ENCODE data around the gene ELOVL1. TPM values are rescaled to one million over a fixed set of nuclear protein-coding genes. Genes with fewer than 3 reads are reported as not detected.
"Not testable (repeated sequence)": the region's sequence is repeated elsewhere in the genome, so short reads cannot be mapped to it uniquely, and the experiment has no call there.

Gene ELOVL1
- total RNA-seq, 1 donor from 2014 or later = 39.9 TPM

DNA sequence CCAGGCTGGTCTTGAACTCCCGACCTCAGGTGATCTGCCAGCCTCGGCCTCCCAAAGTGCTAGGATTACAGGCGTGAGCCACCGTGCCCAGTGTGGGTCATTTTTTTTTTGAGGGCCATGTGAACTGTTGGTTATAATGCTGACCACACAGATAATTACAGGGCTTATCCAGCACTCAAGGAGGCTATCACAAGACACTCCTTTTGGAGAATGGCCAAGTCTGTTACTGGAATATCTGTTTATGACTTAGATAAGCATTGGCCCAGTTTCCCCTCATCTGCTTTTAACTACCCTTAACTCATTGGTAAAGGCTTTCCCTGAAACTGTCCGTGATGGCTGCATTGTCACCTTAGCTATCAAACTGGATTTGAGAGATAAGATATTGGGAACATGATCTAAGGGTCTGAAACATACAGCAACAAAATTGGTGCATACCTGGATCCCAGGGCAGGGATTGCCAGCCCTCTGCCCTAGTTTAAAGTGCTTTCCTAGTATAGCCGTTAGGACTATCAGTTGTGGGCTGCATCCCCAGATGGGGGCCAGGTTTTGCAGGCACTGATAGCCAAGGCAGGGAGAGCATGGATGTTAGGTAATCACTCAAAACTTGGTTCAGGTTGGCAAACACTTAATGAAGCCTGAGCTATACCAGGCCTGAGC lies 37.5 kb upstream of the ELOVL1 start:
- no peak for DNase-seq (ENCODE audit: low spot score in 2 of 2)
- no peaks in the 10 kb centered on the region for H3K9me3 ChIP-seq
- H3K36me3 ChIP-seq = peaks cover 59 to 60% of the 10 kb centered on the region in 2 donors
- intact Hi-C loops (cut with DNase I) = no loop called here
- no peak overlapping the region for H3K4me3 ChIP-seq
- no peaks in the 10 kb centered on the region for H3K27me3 ChIP-seq
- no peak overlapping the region for H3K27ac ChIP-seq
- TF ChIP-seq, protein P1, sequence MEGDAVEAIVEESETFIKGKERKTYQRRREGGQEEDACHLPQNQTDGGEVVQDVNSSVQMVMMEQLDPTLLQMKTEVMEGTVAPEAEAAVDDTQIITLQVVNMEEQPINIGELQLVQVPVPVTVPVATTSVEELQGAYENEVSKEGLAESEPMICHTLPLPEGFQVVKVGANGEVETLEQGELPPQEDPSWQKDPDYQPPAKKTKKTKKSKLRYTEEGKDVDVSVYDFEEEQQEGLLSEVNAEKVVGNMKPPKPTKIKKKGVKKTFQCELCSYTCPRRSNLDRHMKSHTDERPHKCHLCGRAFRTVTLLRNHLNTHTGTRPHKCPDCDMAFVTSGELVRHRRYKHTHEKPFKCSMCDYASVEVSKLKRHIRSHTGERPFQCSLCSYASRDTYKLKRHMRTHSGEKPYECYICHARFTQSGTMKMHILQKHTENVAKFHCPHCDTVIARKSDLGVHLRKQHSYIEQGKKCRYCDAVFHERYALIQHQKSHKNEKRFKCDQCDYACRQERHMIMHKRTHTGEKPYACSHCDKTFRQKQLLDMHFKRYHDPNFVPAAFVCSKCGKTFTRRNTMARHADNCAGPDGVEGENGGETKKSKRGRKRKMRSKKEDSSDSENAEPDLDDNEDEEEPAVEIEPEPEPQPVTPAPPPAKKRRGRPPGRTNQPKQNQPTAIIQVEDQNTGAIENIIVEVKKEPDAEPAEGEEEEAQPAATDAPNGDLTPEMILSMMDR (IDR thresholded peaks at IDR 0.05) = no peak
- no peaks in the 10 kb centered on the region for H3K4me1 ChIP-seq

DNA sequence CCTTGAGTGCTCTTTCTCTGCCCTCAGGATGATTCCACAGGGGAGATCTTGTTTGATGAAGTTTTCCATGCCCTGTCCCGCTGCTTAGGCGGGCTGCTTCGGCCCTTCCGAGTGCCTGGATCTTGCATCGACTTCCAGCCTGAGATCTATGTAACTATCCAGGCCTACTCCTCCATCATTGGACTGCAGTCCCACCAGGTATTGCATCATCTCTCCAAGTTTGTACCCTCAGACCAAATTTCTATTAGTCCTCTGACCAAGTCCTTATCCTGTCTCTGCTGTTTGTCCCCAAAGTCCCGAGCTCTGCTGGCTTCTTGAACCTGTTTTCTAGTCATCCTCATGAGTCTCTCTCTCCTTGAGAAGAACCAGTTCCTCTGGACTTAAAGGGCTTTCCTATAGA lies 36.5 kb upstream of the ELOVL1 start:
- no peak overlapping the region for H3K27ac ChIP-seq
- peaks cover 54 to 59% of the 10 kb centered on the region in 2 donors for H3K36me3 ChIP-seq
- no peak overlapping the region for H3K4me3 ChIP-seq
- intact Hi-C loops (cut with DNase I) = no loop called here
- TF ChIP-seq, protein P1 (IDR thresholded peaks at IDR 0.05) = no peak
- H3K27me3 ChIP-seq = no peaks in the 10 kb centered on the region
- no peaks in the 10 kb centered on the region for H3K9me3 ChIP-seq
- no peak for DNase-seq (ENCODE audit: low spot score in 2 of 2)
- H3K4me1 ChIP-seq = no peaks in the 10 kb centered on the region

DNA sequence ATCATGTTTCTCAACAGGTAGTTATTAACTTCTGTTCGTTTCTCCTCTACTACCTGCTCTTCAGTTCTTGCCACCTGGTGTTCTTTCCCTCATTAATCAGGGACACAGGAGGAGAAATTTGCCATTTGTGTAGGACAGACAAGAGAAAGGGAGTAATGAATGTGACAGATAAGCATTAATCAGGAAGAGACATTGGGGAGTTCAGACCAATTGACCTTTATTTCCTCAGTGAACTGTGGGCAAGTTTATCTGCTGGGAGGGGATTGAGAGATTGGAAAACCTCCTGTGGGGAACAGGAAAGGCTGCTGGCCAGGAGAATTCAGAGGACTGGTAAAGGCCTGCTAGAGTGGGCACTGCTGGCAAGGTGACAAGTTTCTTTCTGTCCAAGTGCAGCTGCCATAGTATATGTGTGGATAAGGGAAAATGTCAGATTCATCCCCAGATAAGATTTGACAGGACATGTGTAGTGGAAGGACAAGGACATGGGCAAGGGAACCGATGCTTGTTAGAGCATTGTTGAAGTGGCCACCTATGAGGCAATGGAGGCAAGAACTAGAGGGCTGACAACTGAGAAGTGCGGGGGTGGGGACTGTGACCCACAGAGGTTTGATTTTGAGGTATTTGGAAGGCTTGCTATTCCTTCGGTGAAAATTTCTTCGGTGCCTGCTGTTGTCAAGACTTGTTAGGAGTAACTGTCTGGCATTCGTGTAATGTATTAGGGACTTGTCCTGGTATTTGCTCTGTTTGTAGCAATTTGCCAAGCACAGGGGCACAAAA lies 34.5 kb upstream of the ELOVL1 start:
- Histone ChIP-seq H3K4me3 (no peak overlapping the region), H3K9me3 (no peaks in the 10 kb centered on the region), H3K27me3 (no peaks in the 10 kb centered on the region), H3K27ac (no peak overlapping the region), H3K4me1 (no peaks in the 10 kb centered on the region), H3K36me3 (peaks cover 43% of the 10 kb centered on the region in 2 donors)
- TF ChIP-seq, protein P1 (IDR thresholded peaks at IDR 0.05) = no peak
- no peak for DNase-seq (ENCODE audit: low spot score in 2 of 2)
- intact Hi-C loops (cut with DNase I) = no loop called here

DNA sequence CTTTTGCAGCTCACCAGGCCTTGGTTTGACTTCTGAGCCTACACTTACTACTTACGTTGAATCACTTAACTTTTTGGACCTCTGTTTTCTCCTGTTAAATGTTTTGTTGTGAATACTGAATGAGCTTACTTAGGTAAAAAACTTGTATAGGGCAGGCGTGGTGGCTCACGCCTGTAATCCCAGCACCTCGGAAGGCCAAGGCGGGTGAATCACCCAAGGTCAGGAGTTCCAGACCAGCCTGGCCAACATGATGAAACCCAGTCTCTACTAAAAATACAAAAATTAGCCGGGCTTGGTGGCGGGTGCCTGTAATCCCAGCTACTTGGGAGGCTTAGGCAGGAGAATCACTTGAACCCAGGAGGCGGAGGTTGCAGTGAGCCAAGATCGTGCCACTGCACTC lies 32.6 kb upstream of the ELOVL1 start:
- intact Hi-C loops (cut with DNase I); DNase-seq (ENCODE audit: low spot score in 2 of 2); H3K27ac ChIP-seq; H3K4me1 ChIP-seq; H3K9me3 ChIP-seq; H3K27me3 ChIP-seq; H3K4me3 ChIP-seq: not testable (repeated sequence)
- H3K36me3 ChIP-seq = peaks cover 24 to 30% of the 10 kb centered on the region in 2 donors

DNA sequence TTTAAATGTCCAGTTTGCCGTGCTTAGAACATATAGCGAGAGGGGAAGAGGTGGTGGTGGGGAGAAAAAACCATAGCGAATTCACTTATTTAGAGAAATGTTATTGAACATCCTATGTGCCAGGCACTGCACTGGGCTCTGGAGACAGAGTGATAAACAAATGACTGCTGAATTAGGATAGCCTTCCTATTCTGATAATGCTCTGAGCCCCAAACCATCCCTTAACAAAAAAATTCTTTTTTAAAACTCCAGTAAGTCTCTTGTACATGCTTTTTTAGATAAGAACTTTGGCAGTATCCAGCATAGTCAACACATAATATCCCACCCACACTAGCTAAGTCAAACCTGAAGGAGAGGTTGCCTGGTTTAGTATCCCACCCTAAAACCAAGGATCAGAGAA lies 30.4 kb upstream of the ELOVL1 start:
- TF ChIP-seq, protein P1 (IDR thresholded peaks at IDR 0.05) = no peak
- H3K4me3 ChIP-seq = no peak overlapping the region
- H3K27me3 ChIP-seq = no peaks in the 10 kb centered on the region
- DNase-seq (ENCODE audit: low spot score in 2 of 2) = no peak
- intact Hi-C loops (cut with DNase I) = no loop called here
- H3K36me3 ChIP-seq = peaks cover 2 to 8% of the 10 kb centered on the region in 2 donors
- H3K4me1 ChIP-seq = no peaks in the 10 kb centered on the region
- H3K27ac ChIP-seq = no peak overlapping the region
- H3K9me3 ChIP-seq = no peaks in the 10 kb centered on the region

DNA sequence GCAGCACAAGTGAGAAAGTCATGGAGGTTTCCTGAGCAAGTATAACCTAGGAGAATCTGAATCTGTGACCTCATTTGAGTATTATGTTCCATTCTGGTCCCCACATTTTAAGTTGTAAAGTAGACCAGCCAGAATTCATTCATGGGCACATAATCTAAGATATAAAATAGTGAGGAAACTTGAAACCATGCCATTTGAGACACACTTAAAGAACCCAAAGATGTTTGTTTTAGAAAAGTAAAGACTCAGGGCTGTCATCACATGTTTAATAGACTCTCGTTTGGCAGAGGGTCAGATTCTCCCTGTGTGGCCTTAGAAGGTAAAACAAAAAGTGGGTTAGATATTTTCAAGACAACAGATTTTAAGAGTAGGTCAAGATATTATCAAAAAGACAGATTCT lies 28.2 kb upstream of the ELOVL1 start:
- intact Hi-C loops (cut with DNase I) = no loop called here

More for the DNA sequence above, 28.2 kb upstream of the ELOVL1 start:
- no peak overlapping the region for H3K4me3 ChIP-seq
- no peak for DNase-seq (ENCODE audit: low spot score in 2 of 2)
- peaks cover under 1% of the 10 kb centered on the region in 2 donors for H3K4me1 ChIP-seq
- H3K9me3 ChIP-seq = no peaks in the 10 kb centered on the region
- H3K27ac ChIP-seq = no peak overlapping the region
- H3K36me3 ChIP-seq = peaks cover 0 to 5% of the 10 kb centered on the region in 2 donors
- TF ChIP-seq, protein P1 (IDR thresholded peaks at IDR 0.05) = no peak
- no peaks in the 10 kb centered on the region for H3K27me3 ChIP-seq

Measured in ascending aorta (tissue), 2 donors.